Measurements from ENCODE around the gene SFXN5. TPM values are rescaled to one million over a fixed set of nuclear protein-coding genes. Genes with fewer than 3 reads are reported as not detected.

The SFXN5 gene
- total RNA-seq, 2 donors from 2014 or later, result 16.1 to 26.4 TPM

GRCh38 chr2:72926811-72927465 is 144.6 kb downstream of the SFXN5 start:
- intact Hi-C loops (cut with DNase I), result no loop called here
- Histone ChIP-seq H3K9ac (ENCODE audit: low read depth in 2 of 2, low read length in 2 of 2) (no peak overlapping the region), H3K4me1 (peaks cover 10% of the 10 kb centered on the region), H3K27me3 (peaks cover 67% of the 10 kb centered on the region), H3K9me3 (no peaks in the 10 kb centered on the region), H3K4me3 (no peak overlapping the region), H3K27ac (no peak overlapping the region), H3K36me3 (no peaks in the 10 kb centered on the region)
- no peak for TF ChIP-seq CTCF (IDR thresholded peaks at IDR 0.05)
- DNase-seq, result no peak

GRCh38 chr2:72926368-72926767 is 145.1 kb downstream of the SFXN5 start:
- Histone ChIP-seq H3K4me3 (no peak overlapping the region), H3K27me3 (peaks cover 72% of the 10 kb centered on the region), H3K36me3 (no peaks in the 10 kb centered on the region), H3K27ac (no peak overlapping the region), H3K4me1 (peaks cover 10% of the 10 kb centered on the region), H3K9ac (ENCODE audit: low read depth in 2 of 2, low read length in 2 of 2) (no peak overlapping the region), H3K9me3 (no peaks in the 10 kb centered on the region)
- DNase-seq, result no peak
- no peak for TF ChIP-seq CTCF (IDR thresholded peaks at IDR 0.05)
- intact Hi-C loops (cut with DNase I), result no loop called here

GRCh38 chr2:72925328-72925943 is 146.1 kb downstream of the SFXN5 start:
- no peaks in the 10 kb centered on the region for H3K36me3 ChIP-seq
- intact Hi-C loops (cut with DNase I), result no loop called here
- no peak overlapping the region for H3K27ac ChIP-seq
- H3K4me1 ChIP-seq, result peaks cover 15% of the 10 kb centered on the region
- H3K27me3 ChIP-seq, result peaks cover 81% of the 10 kb centered on the region
- H3K9ac ChIP-seq (ENCODE audit: low read depth in 2 of 2, low read length in 2 of 2), result no peak overlapping the region
- H3K9me3 ChIP-seq, result no peaks in the 10 kb centered on the region
- H3K4me3 ChIP-seq, result no peak overlapping the region
- no peak for DNase-seq
- no peak for TF ChIP-seq CTCF (IDR thresholded peaks at IDR 0.05)

DNA sequence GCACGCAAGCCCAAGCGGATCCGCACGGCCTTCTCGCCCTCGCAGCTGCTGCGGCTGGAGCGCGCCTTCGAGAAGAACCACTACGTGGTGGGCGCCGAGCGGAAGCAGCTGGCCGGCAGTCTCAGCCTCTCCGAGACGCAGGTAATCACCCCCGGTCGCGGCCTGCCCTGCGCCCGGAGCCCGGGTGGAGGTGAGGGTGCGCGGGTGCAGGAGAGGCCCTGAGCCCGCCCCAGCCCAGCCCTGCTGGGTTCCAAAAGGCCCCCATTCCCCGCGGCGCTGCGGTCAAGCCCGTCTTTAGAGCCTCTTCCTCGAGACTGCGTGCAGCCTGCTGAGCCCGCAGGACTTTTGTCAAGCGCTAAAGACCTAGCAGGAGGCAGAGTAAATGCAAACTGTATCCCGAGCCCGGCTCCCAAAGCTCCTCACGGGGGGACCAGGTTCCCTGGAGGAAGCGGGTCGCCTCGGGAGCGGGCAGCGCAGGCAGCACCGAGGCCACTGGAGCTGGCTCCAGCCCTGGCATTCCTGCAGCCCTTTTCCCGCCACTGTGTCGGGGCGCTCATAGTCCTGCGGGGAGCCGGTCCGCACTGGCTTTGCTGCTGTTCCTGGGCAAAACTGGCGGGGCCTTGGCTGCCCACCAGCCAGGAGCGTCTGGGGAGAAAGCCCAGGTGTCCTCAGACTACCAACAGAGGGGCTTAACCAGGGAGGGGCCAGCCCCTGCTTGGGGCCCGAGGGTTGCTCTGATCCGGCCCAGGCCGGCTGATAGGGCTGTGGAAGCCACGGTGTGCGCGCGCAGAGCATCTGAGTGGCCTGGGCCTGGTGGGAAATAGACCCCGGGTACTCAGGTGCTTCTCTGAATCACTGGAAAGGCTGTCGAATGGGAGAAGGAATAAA is 146.9 kb downstream of the SFXN5 start:
- Histone ChIP-seq H3K36me3 (no peaks in the 10 kb centered on the region), H3K27ac (no peak overlapping the region), H3K4me1 (peaks cover 20% of the 10 kb centered on the region), H3K9ac (ENCODE audit: low read depth in 2 of 2, low read length in 2 of 2) (no peak overlapping the region), H3K4me3 (no peak overlapping the region), H3K9me3 (no peaks in the 10 kb centered on the region), H3K27me3 (peaks cover 90% of the 10 kb centered on the region)
- intact Hi-C loops (cut with DNase I), result no loop called here
- no peak for DNase-seq
- TF ChIP-seq CTCF (IDR thresholded peaks at IDR 0.05), result no peak

DNA sequence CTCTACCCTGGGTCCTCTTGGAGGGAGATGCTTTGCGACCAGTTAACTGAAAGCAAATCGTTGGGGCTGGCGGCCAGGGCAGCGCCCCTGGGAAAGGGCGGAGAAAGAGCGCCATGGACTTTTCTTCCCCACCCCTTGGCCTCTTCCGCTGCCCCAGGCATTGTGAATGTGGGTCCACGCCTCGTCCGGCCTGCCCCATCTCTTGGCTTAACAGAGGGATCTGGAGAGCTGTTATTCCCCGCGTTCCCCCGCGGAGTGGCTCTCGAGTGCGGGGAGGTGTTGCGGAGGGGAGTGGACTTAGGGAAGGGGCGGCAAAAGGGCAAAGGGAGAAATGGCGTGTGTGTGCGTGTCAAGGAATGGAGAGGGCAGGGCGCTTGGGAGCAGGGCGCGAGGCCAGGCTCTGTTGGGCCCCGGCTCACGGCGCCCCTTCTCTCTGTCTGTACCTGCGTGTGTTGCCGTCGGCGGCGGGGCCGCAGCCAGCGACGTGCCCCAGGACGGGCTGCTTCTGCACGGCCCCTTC is 147.6 kb downstream of the SFXN5 start:
- peaks cover 20% of the 10 kb centered on the region for H3K4me1 ChIP-seq
- H3K36me3 ChIP-seq, result no peaks in the 10 kb centered on the region
- peaks cover 93% of the 10 kb centered on the region for H3K27me3 ChIP-seq
- no peak overlapping the region for H3K9ac ChIP-seq (ENCODE audit: low read depth in 2 of 2, low read length in 2 of 2)
- H3K27ac ChIP-seq, result no peak overlapping the region
- intact Hi-C loops (cut with DNase I), result no loop called here
- TF ChIP-seq CTCF (IDR thresholded peaks at IDR 0.05), result no peak
- no peak overlapping the region for H3K4me3 ChIP-seq
- DNase-seq, result peak; percentile 11
- no peaks in the 10 kb centered on the region for H3K9me3 ChIP-seq
